Gastrocnemius medialis (tissue), 4 donors: ENCODE results near the gene IFNA7. TPM values are rescaled to one million over a fixed set of nuclear protein-coding genes. Genes with fewer than 3 reads are reported as not detected.
"Not testable (repeated sequence)": the region's sequence is repeated elsewhere in the genome, so short reads cannot be mapped to it uniquely, and the experiment has no call there.

ENCODE experiments used
- ATAC-seq, 2 donors: fragments of 150-250 bp; one replicate each; pipeline ENCODE4 v1.9.1; 2016
- DNase-seq, 2 donors: peaks; one replicate each; pipeline ENCODE4 v3.0.0-alpha.2; 2019
- H3K27ac ChIP-seq, 4 donors: fragments of 200-600 bp; sonication (generic); 1 replicate in 1 of 4; 2 replicates in 3 of 4; pipeline ENCODE4 v1.5.1; 2016 to 2018; ENCODE audit warnings: mild to moderate bottlenecking in 2 of 4, moderate library complexity in 1 of 4
- H3K27me3 ChIP-seq, 3 donors: fragments of 200-600 bp; sonication (generic) in 2 of 3; 1 replicate in 1 of 3; 2 replicates in 2 of 3; pipeline versions ENCODE4 v1.5.1 to v1.6.0; 2016 to 2019; ENCODE audit warnings: mild to moderate bottlenecking in 1 of 3, moderate library complexity in 1 of 3
- H3K36me3 ChIP-seq, 2 donors: fragments of 200-600 bp; sonication (generic) in 1 of 2; one replicate each; pipeline ENCODE4 v1.5.1; 2017 to 2018
- H3K4me1 ChIP-seq, 2 donors: fragments of 200-600 bp; sonication (generic) in 1 of 2; one replicate each; pipeline ENCODE4 v1.5.1; 2016 to 2017; ENCODE audit warnings: mild to moderate bottlenecking in 2 of 2
- H3K4me3 ChIP-seq, 4 donors: fragments of 200-600 bp; sonication (generic) in 3 of 4; 1 replicate in 1 of 4; 2 replicates in 3 of 4; pipeline ENCODE4 v1.5.1; 2016 to 2019; ENCODE audit warnings: mild to moderate bottlenecking in 2 of 4
- H3K9me3 ChIP-seq, 3 donors: fragments of 200-600 bp; sonication (generic) in 2 of 3; 1 replicate in 1 of 3; 2 replicates in 2 of 3; pipeline ENCODE4 v1.5.1; 2016 to 2019
- POLR2A ChIP-seq, 2 donors: fragments of 450-650 bp; IDR thresholded peaks; one replicate each; pipeline ENCODE4 v1.6.1; 2017; ENCODE audit warnings: antibody characterized with exemption in 2 of 2, mild to moderate bottlenecking in 2 of 2, moderate library complexity in 2 of 2
- in situ Hi-C, 4 donors: fragments of 200-750 bp; cut with MboI; loops; one replicate each; pipeline versions ENCODE4 v1.15.0 to v1.8.0; 2017; ENCODE audit warnings: low sequenced_read_pairs in 4 of 4
- intact Hi-C: fragments of 100-400 bp; cut with DNase I; formaldehyde crosslinking; loops from one replicate; pipeline ENCODE4 v1.15.1; 2023; ENCODE audit warnings: low total_unique reads
- total RNA-seq, 4 donors: library from RNA; depleted of rRNA; stranded (reverse); fragments of >200 nt; gene quantifications; one replicate each; pipeline versions ENCODE4 v1.1.0 to v1.2.3, GENCODE V29; 2016
- TF ChIP-seq, protein P1 (sequence below), 5 experiments: fragments of 450-650 bp in 3 of 5; fragments of 200-600 bp in 2 of 5; sonication (generic) in 2 of 5; IDR thresholded peaks in 4 of 5; conservative IDR thresholded peaks in 1 of 5; 1 replicate in 4 of 5; 2 replicates in 1 of 5; pipeline ENCODE4 v1.5.1; 2016 to 2019; ENCODE audit warnings: antibody characterized with exemption in 5 of 5, mild to moderate bottlenecking in 3 of 5, moderate library complexity in 3 of 5

Gene IFNA7
- not detected for total RNA-seq

DNA sequence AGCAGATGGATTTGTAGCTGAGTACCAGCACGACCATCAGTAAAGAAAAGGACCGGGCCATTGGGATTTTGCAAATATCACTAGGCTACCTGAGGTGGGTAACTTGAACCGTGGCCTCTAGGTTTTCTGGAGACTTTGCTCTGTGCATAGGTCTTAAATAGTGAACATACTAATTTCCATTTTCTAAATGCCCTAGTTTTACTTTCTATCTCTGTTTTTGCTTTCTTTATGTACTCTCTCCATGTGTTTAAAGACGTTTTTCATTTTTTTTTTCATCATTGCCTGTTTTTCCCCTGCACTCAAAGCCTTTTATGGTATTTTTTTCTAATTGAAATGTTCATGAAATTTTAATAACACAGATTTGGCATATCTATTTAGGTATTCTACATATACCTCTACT, at the start of gene IFNA7:
TSS of gene IFNA7 (minus strand) at position 101 of the 400 bp plus-strand sequence. CDS start at position 61, 40 bp downstream.
- H3K4me3 ChIP-seq, ATAC-seq, H3K27ac ChIP-seq, H3K4me1 ChIP-seq, DNase-seq, H3K27me3 ChIP-seq, intact Hi-C loops, H3K9me3 ChIP-seq, in situ Hi-C loops, H3K36me3 ChIP-seq: not testable (repeated sequence)

DNA sequence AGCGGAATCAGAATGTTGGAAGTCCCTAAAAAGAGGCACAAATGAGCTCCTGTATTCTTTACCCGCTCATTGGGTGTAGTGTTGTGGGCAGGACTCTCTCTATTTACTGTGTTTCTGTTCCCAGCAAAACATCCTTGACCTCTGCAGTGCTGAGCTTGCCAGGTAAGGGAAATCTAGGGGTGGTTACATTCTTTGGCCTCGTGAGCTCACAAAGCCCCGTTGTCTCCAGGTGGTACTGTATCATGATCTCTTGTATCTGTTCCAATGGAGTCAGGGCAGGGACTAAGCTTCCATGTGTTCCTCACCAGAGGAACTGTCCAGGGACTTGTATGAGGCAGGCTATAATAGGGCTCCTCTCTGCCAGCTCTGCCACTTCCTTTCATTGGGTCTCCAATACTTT, 49.6 kb upstream of the IFNA7 start:
- intact Hi-C loops = no loop called here
- DNase-seq = no peak
- Histone ChIP-seq H3K27ac (no peak overlapping the region), H3K4me1 (no peaks in the 10 kb centered on the region), H3K4me3 (no peak overlapping the region), H3K9me3 (no peaks in the 10 kb centered on the region), H3K36me3 (no peaks in the 10 kb centered on the region), H3K27me3 (peaks cover 0 to 3% (median 0%) of the 10 kb centered on the region in 3 donors)
- in situ Hi-C loops = no loop called here
- TF ChIP-seq, protein P1, sequence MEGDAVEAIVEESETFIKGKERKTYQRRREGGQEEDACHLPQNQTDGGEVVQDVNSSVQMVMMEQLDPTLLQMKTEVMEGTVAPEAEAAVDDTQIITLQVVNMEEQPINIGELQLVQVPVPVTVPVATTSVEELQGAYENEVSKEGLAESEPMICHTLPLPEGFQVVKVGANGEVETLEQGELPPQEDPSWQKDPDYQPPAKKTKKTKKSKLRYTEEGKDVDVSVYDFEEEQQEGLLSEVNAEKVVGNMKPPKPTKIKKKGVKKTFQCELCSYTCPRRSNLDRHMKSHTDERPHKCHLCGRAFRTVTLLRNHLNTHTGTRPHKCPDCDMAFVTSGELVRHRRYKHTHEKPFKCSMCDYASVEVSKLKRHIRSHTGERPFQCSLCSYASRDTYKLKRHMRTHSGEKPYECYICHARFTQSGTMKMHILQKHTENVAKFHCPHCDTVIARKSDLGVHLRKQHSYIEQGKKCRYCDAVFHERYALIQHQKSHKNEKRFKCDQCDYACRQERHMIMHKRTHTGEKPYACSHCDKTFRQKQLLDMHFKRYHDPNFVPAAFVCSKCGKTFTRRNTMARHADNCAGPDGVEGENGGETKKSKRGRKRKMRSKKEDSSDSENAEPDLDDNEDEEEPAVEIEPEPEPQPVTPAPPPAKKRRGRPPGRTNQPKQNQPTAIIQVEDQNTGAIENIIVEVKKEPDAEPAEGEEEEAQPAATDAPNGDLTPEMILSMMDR (IDR thresholded peaks at IDR 0.05 in 4 of 5, conservative IDR thresholded peaks at IDR 0.05 in 1 of 5) = no peak
- TF ChIP-seq POLR2A (IDR thresholded peaks at IDR 0.05) = no peak
- ATAC-seq = no peak

DNA sequence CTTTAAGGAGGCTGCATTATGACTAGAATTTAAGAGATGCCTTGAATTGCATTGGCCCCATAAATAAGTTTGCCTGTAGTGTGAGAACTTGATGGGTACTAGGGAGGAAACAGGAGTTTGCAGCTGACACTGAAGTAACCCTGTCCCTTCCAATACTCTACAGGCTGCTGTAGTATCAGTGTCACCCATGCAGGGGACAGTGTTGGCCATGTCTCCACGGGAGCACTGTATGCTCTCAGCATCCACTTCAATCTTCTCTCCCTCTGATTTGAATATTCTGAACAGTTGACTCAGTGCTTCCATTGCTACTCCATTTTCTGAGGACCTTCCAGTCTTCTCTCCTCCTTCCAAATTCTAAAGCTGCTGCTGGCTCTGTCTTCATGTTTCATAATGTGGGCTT, 49.2 kb upstream of the IFNA7 start:
- no peak overlapping the region for H3K27ac ChIP-seq
- TF ChIP-seq, protein P1 (IDR thresholded peaks at IDR 0.05 in 4 of 5, conservative IDR thresholded peaks at IDR 0.05 in 1 of 5) = no peak
- no peak for TF ChIP-seq POLR2A (IDR thresholded peaks at IDR 0.05)
- DNase-seq = no peak
- no peaks in the 10 kb centered on the region for H3K4me1 ChIP-seq
- no peaks in the 10 kb centered on the region for H3K36me3 ChIP-seq
- no peak for ATAC-seq
- in situ Hi-C loops (no loop called here), intact Hi-C loops (no loop called here)
- no peaks in the 10 kb centered on the region for H3K9me3 ChIP-seq
- H3K4me3 ChIP-seq = no peak overlapping the region
- H3K27me3 ChIP-seq = peaks cover 0 to 3% (median 0%) of the 10 kb centered on the region in 3 donors

DNA sequence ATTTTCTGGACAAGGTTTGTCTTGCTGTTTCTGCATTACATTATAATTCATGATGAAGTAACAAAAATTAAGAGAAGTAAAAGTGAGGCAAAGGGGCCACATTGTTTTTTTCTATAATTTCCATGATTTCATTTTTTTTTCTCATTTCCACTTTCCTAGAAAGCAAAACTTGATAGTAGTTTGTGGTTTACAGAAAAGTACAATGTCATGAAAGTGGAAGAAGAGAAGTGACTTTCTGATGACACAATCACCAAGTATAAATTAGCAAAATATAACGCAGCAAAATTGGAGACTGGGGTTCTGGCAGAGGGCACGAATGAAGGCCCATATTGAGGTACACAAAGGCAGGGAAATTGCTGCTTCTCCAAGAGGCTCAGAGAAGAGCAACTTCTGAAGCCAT, 42.8 kb upstream of the IFNA7 start:
- ATAC-seq (no peak), DNase-seq (no peak)
- H3K9me3 ChIP-seq = no peaks in the 10 kb centered on the region
- in situ Hi-C loops = no loop called here
- H3K27ac ChIP-seq = no peak overlapping the region
- no peaks in the 10 kb centered on the region for H3K4me1 ChIP-seq
- TF ChIP-seq, protein P1 (IDR thresholded peaks at IDR 0.05 in 4 of 5, conservative IDR thresholded peaks at IDR 0.05 in 1 of 5) = no peak
- TF ChIP-seq POLR2A (IDR thresholded peaks at IDR 0.05) = no peak
- H3K4me3 ChIP-seq = no peak overlapping the region
- intact Hi-C loops = no loop called here
- H3K27me3 ChIP-seq = peaks cover 0 to 3% (median 0%) of the 10 kb centered on the region in 3 donors
- no peaks in the 10 kb centered on the region for H3K36me3 ChIP-seq

DNA sequence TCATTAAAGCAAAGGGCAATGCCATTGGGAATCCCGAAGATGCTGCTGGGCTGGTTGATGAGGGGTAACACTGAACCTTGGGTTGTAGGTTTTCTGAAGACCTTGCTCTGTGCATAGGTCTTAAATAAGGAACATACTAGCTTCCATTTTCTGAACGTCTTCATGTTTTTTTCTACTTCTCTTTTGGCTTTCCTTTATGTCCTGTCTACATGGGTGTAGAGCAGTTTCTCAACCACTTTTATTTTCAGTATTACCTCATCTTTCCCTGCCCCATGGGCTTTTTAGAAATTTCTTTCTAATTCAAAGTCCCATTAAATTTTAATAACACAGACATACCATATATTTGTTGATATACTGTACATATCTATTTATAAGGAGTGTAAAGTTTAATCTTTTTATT, 37.9 kb upstream of the IFNA7 start, which contains the start of gene IFNA14:
TSS of gene IFNA14 (minus strand) at position 95 of the 400 bp plus-strand sequence. CDS start at position 25, 70 bp downstream.
- H3K27me3 ChIP-seq = no peaks in the 10 kb centered on the region
- H3K36me3 ChIP-seq = no peaks in the 10 kb centered on the region
- ATAC-seq (no peak), DNase-seq (no peak)
- H3K4me3 ChIP-seq = no peak within 1 kb of the TSS
- H3K4me1 ChIP-seq = no peaks in the 10 kb centered on the region
- intact Hi-C loops (no loop called here), in situ Hi-C loops (no loop called here)
- no peaks in the 10 kb centered on the region for H3K9me3 ChIP-seq
- H3K27ac ChIP-seq = no peak within 1 kb of the TSS
- TF ChIP-seq, protein P1 (IDR thresholded peaks at IDR 0.05 in 4 of 5, conservative IDR thresholded peaks at IDR 0.05 in 1 of 5) = no peak
- TF ChIP-seq POLR2A (IDR thresholded peaks at IDR 0.05) = no peak

DNA sequence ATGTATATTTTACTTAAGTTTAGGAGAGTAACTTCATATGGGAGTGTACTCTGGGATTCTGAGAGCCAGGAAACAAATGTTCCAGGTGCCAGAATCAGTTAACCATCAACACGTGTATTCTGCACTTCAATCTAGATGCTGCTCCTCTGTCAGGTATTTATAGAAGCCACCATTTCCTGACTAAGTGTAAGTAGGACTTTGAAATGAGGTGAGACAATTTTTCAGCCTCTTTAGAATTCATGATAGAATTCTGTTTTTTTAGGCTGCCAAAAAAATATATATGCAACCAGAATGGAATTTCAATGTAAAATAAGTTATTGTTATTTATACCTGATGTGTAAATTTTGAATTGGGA, 34.3 kb upstream of the IFNA7 start:
- H3K27me3 ChIP-seq, H3K4me1 ChIP-seq, DNase-seq, intact Hi-C loops, H3K9me3 ChIP-seq, ATAC-seq, in situ Hi-C loops, H3K4me3 ChIP-seq, H3K36me3 ChIP-seq, H3K27ac ChIP-seq: not testable (repeated sequence)

DNA sequence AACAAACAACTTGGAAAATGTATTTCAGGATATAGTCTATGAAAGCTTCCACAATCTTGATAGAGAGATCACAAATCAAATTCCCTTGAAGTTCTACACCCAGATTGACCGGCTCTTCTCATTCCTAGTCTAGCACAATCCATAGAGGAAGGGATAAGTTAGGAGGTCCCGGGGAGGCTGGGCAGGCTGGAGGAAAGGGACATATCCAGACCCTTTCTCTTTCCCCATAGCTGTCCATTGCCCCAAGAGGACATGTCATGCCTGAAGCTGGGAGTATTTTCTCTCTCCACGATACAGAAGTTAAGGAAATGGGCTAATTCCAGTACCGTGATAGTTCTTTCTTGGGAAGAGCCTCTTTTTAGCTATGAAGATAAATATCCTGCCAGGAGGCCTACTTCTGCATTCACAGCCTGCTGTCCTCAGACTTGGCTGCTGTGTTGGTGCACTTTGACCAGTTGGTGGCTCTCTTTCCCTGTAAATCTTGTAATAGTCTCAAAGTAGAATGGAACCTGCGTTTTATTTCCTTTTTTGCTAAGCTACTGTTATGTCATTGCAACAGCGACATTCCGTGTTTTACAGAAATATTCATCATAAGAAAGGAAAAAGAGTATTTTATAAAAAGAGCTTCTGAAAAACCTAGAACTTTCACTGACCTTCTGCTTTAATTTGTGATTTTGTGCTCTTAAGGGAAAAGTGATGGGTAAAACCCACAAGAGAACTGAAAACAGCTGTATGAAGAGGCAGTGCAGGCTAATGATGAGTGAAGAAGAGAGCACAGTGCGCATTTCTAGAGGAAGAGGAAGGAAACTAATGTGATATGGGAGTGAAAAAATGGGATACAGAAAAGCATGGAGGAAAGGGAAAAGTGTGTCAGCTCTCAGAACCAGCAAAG, 33.7 kb upstream of the IFNA7 start:
- H3K4me3 ChIP-seq, H3K27me3 ChIP-seq, intact Hi-C loops, H3K27ac ChIP-seq, DNase-seq, ATAC-seq, H3K36me3 ChIP-seq, in situ Hi-C loops, H3K9me3 ChIP-seq, H3K4me1 ChIP-seq: not testable (repeated sequence)
